A673 (cell line): ENCODE measurements around the gene RPH3AL. TPM values are rescaled to one million over a fixed set of nuclear protein-coding genes. Genes with fewer than 3 reads are reported as not detected.

Source experiments
- BruUV-seq: library from RNA; stranded (reverse); fragments of 400-500 nt; replicated peaks from 2 replicates; lab custom pipeline; 2021; lab: Mats Ljungman, UMichigan
- CTCF ChIA-PET: fragments of 300-600 bp; sonication (Branson Sonifier 250); formaldehyde crosslinking; loops from one replicate; lab custom pipeline; 2022; ENCODE audit warnings: antibody characterized with exemption; lab: Charles Lee
- POLR2A ChIA-PET: fragments of 300-600 bp; sonication (Branson Sonifier 250); formaldehyde crosslinking; loops from one replicate; lab custom pipeline; 2022; ENCODE audit warnings: antibody characterized with exemption; ENCODE audit not compliant: low non-redundant PET; lab: Charles Lee
- DNase-seq: peaks from one replicate; pipeline ENCODE4 v3.0.0-alpha.2; 2015; ENCODE audit warnings: low spot score
- H3K27ac ChIP-seq: fragments of 200-600 bp; sonication (generic); 2 replicates; pipeline ENCODE4 v1.5.1; 2016; ENCODE audit warnings: mixed run types, low read depth, mild to moderate bottlenecking, mixed read lengths, antibody characterized with exemption, low read length; ENCODE audit not compliant: poor library complexity, severe bottlenecking
- H3K27me3 ChIP-seq: fragments of 200-600 bp; sonication (generic); replicated peaks from 2 replicates; pipeline ENCODE4 v1.6.1; 2017; ENCODE audit warnings: mixed run types, low read depth, mild to moderate bottlenecking, mixed read lengths, antibody characterized with exemption, low read length; ENCODE audit not compliant: insufficient read depth, poor library complexity
- H3K36me3 ChIP-seq: fragments of 200-600 bp; sonication (generic); 2 replicates; pipeline ENCODE4 v1.6.1; 2016; ENCODE audit warnings: mixed run types, mild to moderate bottlenecking, mixed read lengths, antibody characterized with exemption, low read length; ENCODE audit not compliant: insufficient read depth, poor library complexity, severe bottlenecking
- H3K4me1 ChIP-seq: fragments of 200-600 bp; sonication (generic); 2 replicates; pipeline ENCODE4 v1.6.1; 2017; ENCODE audit warnings: mixed run types, mild to moderate bottlenecking, mixed read lengths, antibody characterized with exemption, low read length; ENCODE audit not compliant: insufficient read depth, poor library complexity, severe bottlenecking
- H3K4me3 ChIP-seq: fragments of 200-600 bp; sonication (generic); 2 replicates; pipeline ENCODE4 v1.5.1; 2016; ENCODE audit warnings: low read depth, mixed run types, mild to moderate bottlenecking, mixed read lengths, low read length; ENCODE audit not compliant: poor library complexity, severe bottlenecking
- H3K9me3 ChIP-seq: fragments of 200-600 bp; sonication (generic); 2 replicates; pipeline ENCODE4 v1.6.1; 2016; ENCODE audit warnings: mixed run types, low read depth, mild to moderate bottlenecking, mixed read lengths, antibody characterized with exemption, low read length; ENCODE audit not compliant: poor library complexity, severe bottlenecking
- EZH2 ChIP-seq: fragments of 200-600 bp; sonication (generic); IDR thresholded peaks from 2 replicates; pipeline ENCODE4 v1.6.1; 2017; ENCODE audit warnings: borderline replicate concordance, low read depth, mild to moderate bottlenecking, mixed read lengths, antibody characterized with exemption, low read length; ENCODE audit not compliant: poor library complexity, severe bottlenecking
- intact Hi-C: fragments of 100-400 bp; cut with micrococcal nuclease; formaldehyde crosslinking; loops from one replicate; pipeline ENCODE4 v1.10.0; 2022; ENCODE audit not compliant: unreplicated experiment
- total RNA-seq: library from RNA; stranded (reverse); gene quantifications from 2 replicates; pipeline ENCODE4 v1.2.3, GENCODE V29; 2021
- TF ChIP-seq, protein P1 (sequence below): fragments of 300-800, 200-600 bp; sonication (generic); conservative IDR thresholded peaks from 2 replicates; pipeline ENCODE4 v1.5.1; 2017; ENCODE audit warnings: low read depth, mild to moderate bottlenecking, antibody characterized with exemption, low read length, moderate library complexity, mixed read lengths

Gene RPH3AL
- total RNA-seq, 1 experiment from 2014 or later = 0.82 TPM

GRCh38 chr17:321386-321941 lies 31.1 kb downstream of the RPH3AL start:
- Histone ChIP-seq H3K4me1 (no peaks in the 10 kb centered on the region), H3K9me3 (no peaks in the 10 kb centered on the region), H3K4me3 (no peak overlapping the region), H3K27ac (no peak overlapping the region), H3K36me3 (no peaks in the 10 kb centered on the region), H3K27me3 (no peaks in the 10 kb centered on the region)
- CTCF ChIA-PET = no interaction called here
- intact Hi-C loops = no loop called here
- BruUV-seq = no TSS peak
- POLR2A ChIA-PET = no interaction called here
- DNase-seq = no peak
- no peak for TF ChIP-seq EZH2
- TF ChIP-seq, protein P1, sequence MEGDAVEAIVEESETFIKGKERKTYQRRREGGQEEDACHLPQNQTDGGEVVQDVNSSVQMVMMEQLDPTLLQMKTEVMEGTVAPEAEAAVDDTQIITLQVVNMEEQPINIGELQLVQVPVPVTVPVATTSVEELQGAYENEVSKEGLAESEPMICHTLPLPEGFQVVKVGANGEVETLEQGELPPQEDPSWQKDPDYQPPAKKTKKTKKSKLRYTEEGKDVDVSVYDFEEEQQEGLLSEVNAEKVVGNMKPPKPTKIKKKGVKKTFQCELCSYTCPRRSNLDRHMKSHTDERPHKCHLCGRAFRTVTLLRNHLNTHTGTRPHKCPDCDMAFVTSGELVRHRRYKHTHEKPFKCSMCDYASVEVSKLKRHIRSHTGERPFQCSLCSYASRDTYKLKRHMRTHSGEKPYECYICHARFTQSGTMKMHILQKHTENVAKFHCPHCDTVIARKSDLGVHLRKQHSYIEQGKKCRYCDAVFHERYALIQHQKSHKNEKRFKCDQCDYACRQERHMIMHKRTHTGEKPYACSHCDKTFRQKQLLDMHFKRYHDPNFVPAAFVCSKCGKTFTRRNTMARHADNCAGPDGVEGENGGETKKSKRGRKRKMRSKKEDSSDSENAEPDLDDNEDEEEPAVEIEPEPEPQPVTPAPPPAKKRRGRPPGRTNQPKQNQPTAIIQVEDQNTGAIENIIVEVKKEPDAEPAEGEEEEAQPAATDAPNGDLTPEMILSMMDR = no peak

- POLR2A ChIA-PET = no interaction called here
- Histone ChIP-seq H3K27ac (no peak overlapping the region), H3K27me3 (no peaks in the 10 kb centered on the region), H3K4me1 (no peaks in the 10 kb centered on the region), H3K4me3 (no peak overlapping the region), H3K36me3 (no peaks in the 10 kb centered on the region), H3K9me3 (no peaks in the 10 kb centered on the region)
- intact Hi-C loops = no loop called here
- CTCF ChIA-PET = no interaction called here
- TF ChIP-seq, protein P1 = no peak
- no peak for TF ChIP-seq EZH2
- no peak for DNase-seq
- no TSS peak for BruUV-seq
Observed at GRCh38 chr17:320809-321385, 31.7 kb downstream of the RPH3AL start.

GRCh38 chr17:320139-320538 lies 32.5 kb downstream of the RPH3AL start:
- Histone ChIP-seq H3K4me1 (no peaks in the 10 kb centered on the region), H3K36me3 (no peaks in the 10 kb centered on the region), H3K9me3 (no peaks in the 10 kb centered on the region), H3K27ac (no peak overlapping the region), H3K27me3 (no peaks in the 10 kb centered on the region), H3K4me3 (no peak overlapping the region)
- no TSS peak for BruUV-seq
- TF ChIP-seq, protein P1 = no peak
- TF ChIP-seq EZH2 = no peak
- CTCF ChIA-PET = no interaction called here
- POLR2A ChIA-PET = no interaction called here
- intact Hi-C loops = no loop called here
- no peak for DNase-seq
